ENCODE data around the gene HMGN4. TPM values are rescaled to one million over a fixed set of nuclear protein-coding genes. Genes with fewer than 3 reads are reported as not detected.

Gene HMGN4
- total RNA-seq, result 100 to 1,000 TPM; 108 to 109 TPM

DNA sequence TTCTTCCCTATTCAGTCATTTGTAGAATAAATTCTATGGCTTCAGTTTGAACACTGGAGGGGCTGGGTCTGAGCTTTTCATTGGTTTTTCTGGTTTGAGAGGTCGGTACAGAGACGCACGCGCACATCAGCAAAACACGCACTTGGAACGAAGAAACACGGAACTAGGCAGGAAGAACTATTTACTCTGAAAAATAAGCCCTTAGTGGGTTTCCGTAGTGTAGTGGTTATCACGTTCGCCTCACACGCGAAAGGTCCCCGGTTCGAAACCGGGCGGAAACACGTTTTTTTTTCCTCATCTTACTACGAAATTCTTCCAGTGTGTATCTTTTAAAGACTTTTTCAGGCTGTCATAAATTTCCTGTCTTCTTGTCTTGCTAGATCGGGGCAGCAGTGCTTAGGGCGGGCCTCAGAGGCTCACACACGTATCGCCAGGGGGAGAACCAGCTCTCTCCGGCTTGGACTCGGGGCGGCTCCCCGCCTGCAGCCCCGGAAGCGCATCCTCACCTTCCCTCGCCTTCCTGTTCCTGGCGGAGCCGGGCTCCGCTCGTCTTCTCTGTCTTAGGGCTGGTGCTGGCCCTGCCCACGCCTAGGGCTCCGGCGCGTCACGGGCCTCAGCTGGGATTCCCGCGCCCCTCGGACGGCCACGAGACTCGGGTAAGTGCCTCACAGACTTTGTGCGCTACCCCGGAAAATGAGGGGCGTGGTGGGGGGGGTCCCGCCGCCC, at the start of gene HMGN4:
HMGN4 (plus strand) TSS at position 521 of the 726 bp plus-strand sequence. CDS start 6,841 bp downstream, outside the sequence.
- Mint-ChIP-seq H3K4me1 (peaks cover 63% of the 10 kb centered on the region), H3K27ac (peak within 1 kb of the TSS; percentile 98), H3K27me3 (no peaks in the 10 kb centered on the region), H3K9me3 (no peaks in the 10 kb centered on the region), H3K4me3 (peak within 1 kb of the TSS; percentile 94), H3K36me3 (ENCODE audit: low read depth) (peaks cover 38% of the 10 kb centered on the region)
- CTCF ChIA-PET, result interaction anchor here (0.6 to 3.4 kb wide), 13 partner anchors 10 to 276 kb away, joined by 3 to 19 read pairs (median 5); no protein-coding TSS in a partner anchor
- POLR2A ChIA-PET, result interaction anchor here (0.8 to 3.7 kb wide), 48 partner anchors 9 to 1355 kb away, joined by 3 to 52 read pairs (median 4); a partner anchor contains a TSS
- DNase-seq, result peak; percentile 82

DNA sequence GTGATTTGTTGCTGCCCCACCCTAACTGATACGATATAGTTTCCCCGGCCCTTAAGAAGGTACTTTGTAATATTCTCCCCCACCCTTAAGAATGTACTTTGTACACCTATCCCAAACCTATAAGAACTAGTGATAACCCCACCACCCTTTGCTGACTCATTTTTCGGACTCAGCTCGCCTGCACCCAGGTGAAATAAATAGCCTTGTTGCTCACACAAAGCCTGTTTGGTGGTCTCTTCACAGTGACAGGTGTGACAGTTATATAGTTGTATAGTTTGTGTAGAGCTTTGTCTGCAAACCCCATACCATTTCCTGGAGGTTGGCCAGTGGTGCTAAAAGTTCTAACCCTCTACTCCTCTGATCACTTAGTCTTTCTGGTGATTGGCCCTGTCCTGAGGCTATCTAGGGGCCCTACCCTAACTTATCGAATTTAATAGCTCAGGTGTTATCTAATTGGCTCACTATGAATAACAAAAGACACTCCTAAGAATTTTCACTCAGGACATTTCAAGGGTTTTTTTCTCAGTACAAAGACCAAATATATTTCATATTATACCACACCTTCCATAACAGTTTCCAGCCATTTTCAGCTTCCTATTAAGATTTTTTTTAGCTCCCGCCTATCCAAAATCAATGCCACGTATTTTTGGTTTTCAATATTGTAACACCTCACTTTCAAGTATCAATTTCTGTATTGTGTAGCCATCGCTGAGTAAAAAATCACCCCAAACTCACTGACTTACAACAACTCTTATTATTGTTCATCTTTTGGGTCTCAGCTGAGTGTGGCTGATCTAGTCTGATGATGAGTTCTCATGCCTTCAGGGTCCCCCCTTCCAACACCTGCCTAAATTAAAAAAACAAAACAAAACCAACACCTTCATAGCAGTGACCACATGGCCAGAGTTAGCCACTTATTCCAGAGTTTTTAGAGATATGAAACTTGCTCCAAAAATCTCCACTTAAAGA, 47.9 kb upstream of the HMGN4 start:
- ChIA-PET POLR2A (interaction anchor here (0.9 to 1.2 kb wide), 3 partner anchors 15 to 47 kb away, joined by 3 read pairs; partner anchors contain the start of gene HMGN4), CTCF (interaction anchor here (0.6 to 1.8 kb wide), 3 partner anchors 16 to 149 kb away, joined by 3 to 5 read pairs (median 4); no protein-coding TSS in a partner anchor)
- Mint-ChIP-seq H3K27ac (no peak overlapping the region), H3K4me1 (peaks cover 24% of the 10 kb centered on the region), H3K27me3 (peaks cover 2% of the 10 kb centered on the region), H3K36me3 (ENCODE audit: low read depth) (no peaks in the 10 kb centered on the region), H3K9me3 (peaks cover 8% of the 10 kb centered on the region), H3K4me3 (no peak overlapping the region)
- no peak for DNase-seq

DNA sequence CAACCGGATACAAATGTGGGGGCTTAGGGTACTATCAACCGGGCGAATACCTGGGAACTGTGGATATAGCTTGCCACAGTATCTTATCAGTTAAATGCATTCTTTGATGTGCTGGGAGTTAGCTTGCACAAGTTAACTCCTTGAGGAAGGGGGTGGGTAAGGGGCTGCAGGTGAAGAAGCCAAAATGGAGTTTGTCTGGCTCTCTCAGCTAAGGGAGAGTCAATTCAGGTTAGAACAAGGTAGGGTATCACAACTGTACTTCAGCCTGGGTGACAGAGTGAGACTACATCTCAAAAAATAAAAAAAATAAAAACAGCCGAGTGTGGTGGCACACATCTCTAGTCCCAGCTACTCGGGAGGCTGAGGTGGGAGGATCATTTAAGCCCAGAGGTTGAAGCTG, 46.6 kb upstream of the HMGN4 start:
- H3K27ac Mint-ChIP-seq, result no peak overlapping the region
- no peak for DNase-seq
- ChIA-PET POLR2A (no interaction called here), CTCF (no interaction called here)
- no peak overlapping the region for H3K4me3 Mint-ChIP-seq
- peaks cover 8% of the 10 kb centered on the region for H3K9me3 Mint-ChIP-seq
- H3K4me1 Mint-ChIP-seq, result peaks cover 24% of the 10 kb centered on the region
- peaks cover 4% of the 10 kb centered on the region for H3K27me3 Mint-ChIP-seq
- H3K36me3 Mint-ChIP-seq (ENCODE audit: low read depth), result no peaks in the 10 kb centered on the region

DNA sequence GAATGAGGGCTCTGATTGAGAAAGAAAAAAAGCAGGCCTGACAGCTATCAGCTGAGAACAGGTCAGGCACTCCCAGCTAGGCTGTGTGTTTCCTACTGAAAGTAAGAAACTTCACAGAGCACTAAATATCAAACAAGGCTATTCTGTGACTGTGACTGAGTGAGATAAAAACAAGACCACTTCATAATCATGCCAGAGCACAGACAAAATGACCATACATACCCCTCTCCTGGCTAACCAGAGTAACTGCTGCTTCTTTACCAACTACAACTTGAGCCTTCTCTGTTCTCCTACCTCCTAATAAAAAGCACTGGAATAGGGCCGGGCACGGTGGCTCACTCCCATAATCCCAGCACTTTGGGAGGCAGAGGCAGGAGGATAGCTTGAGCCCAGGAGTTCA, 44.9 kb upstream of the HMGN4 start:
- Mint-ChIP-seq H3K27ac (no peak overlapping the region), H3K27me3 (peaks cover 4% of the 10 kb centered on the region), H3K36me3 (ENCODE audit: low read depth) (no peaks in the 10 kb centered on the region), H3K4me3 (no peak overlapping the region), H3K4me1 (peaks cover 26% of the 10 kb centered on the region), H3K9me3 (no peaks in the 10 kb centered on the region)
- POLR2A ChIA-PET, result interaction anchor here (1.3 kb wide), 1 partner anchor 19 kb away, joined by 3 read pairs; no protein-coding TSS in a partner anchor
- CTCF ChIA-PET, result no interaction called here
- no peak for DNase-seq

DNA sequence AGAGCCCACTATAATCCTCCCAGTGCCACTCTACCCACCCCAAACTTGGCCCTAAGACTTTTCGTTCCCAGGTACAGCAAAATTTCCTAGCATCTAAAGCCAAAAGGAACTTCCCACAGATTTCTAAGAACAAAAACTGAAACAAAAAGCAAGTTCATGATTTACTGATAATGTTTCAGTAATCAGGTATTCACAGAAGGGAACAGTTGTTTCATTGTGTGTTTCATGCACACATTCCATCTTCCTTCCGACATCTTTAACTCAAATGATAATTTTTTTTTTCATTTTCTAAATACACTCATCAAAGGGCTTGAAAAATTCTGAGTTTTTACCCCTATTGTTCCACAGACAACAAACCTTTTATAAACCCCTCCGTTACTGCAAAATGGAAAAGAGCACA, 44.0 kb upstream of the HMGN4 start:
- POLR2A ChIA-PET, result interaction anchor here (1.3 kb wide), 1 partner anchor 20 kb away, joined by 3 read pairs; no protein-coding TSS in a partner anchor
- Mint-ChIP-seq H3K4me3 (no peak overlapping the region), H3K4me1 (peaks cover 26% of the 10 kb centered on the region)

DNA sequence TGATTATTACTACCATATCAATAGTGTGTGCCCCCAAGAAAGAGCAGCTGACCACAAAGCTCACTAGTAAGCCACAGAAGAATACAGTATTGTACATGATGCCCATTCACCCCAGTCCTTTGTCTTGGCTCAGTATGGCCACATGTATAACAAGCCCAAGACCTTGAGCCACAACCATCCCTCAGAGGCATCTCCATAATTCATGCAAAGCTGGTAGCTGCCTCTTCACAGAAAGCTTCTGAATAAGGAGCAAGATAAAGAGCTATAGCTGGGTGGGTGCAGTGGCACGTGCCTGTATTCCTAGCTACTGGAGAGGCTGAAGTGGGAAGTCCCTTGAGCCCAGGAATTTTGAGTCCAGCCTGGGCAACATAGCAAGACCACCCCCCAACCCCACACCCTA, 42.9 kb upstream of the HMGN4 start:
- no peak overlapping the region for H3K27ac Mint-ChIP-seq
- DNase-seq, result no peak
- H3K4me1 Mint-ChIP-seq, result peaks cover 27% of the 10 kb centered on the region
- ChIA-PET CTCF (interaction anchor here (0.6 to 1.5 kb wide), 2 partner anchors 154 to 1401 kb away, joined by 3 read pairs; no protein-coding TSS in a partner anchor), POLR2A (interaction anchor here (1.0 kb wide), 1 partner anchor 42 kb away, joined by 3 read pairs; the partner anchor contains the start of gene HMGN4)
- H3K4me3 Mint-ChIP-seq, result no peak overlapping the region
- H3K9me3 Mint-ChIP-seq, result no peaks in the 10 kb centered on the region
- no peaks in the 10 kb centered on the region for H3K36me3 Mint-ChIP-seq (ENCODE audit: low read depth)
- H3K27me3 Mint-ChIP-seq, result peaks cover 8% of the 10 kb centered on the region

More for the DNA sequence above, 44.0 kb upstream of the HMGN4 start:
- no peak overlapping the region for H3K27ac Mint-ChIP-seq
- H3K27me3 Mint-ChIP-seq, result peaks cover 4% of the 10 kb centered on the region
- H3K9me3 Mint-ChIP-seq, result no peaks in the 10 kb centered on the region
- H3K36me3 Mint-ChIP-seq (ENCODE audit: low read depth), result no peaks in the 10 kb centered on the region
- CTCF ChIA-PET, result interaction anchor here (0.6 kb wide), 1 partner anchor 46 kb away, joined by 4 read pairs; no protein-coding TSS in a partner anchor
- DNase-seq, result no peak

DNA sequence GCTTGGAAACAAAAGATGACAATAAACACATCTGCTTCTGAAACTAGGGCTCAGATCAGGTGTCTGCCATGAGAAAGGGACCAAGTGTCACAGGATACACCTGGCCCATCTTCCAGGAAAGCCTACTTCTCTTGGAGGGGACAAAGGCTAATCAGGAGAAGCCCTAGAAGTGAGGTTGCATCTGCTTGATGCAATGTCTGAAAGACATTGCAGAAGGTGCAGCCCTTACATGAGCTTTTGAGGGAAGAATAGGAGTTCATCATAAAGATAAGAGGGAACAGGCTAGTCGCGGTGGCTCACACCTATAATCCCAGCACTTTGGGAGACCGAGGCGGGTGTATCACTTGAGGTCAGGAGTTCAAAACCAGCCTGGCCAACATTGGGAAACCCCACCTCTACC, 40.6 kb upstream of the HMGN4 start:
- Mint-ChIP-seq H3K36me3 (ENCODE audit: low read depth) (peaks cover 2% of the 10 kb centered on the region), H3K4me1 (peaks cover 40% of the 10 kb centered on the region), H3K9me3 (no peaks in the 10 kb centered on the region), H3K4me3 (no peak overlapping the region), H3K27me3 (peaks cover 28% of the 10 kb centered on the region), H3K27ac (no peak overlapping the region)
- POLR2A ChIA-PET, result no interaction called here
- no peak for DNase-seq
- CTCF ChIA-PET, result no interaction called here

DNA sequence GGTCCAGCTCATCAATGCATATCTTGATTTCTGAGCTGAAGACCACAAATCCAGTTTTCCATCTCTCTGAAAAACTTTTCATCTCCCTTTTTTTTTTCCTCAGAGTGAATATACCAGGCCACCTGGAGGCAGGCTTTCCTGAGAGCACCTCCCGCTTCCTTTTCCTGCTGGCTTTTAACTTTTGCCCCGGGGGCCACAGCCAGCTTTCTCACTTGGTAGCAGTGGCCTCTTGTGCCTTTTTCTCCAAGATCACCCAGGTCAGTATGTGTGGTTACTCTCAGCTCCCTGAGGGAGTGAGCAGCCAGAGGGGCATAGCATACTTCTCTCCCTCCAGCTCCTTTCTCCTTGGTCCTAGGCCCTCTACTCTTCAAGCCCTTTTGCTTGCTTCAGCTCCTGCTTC, 38.1 kb upstream of the HMGN4 start, which contains the start of gene BTN1A1:
BTN1A1 (plus strand) TSS at position 202 of the 400 bp plus-strand sequence. CDS start 984 bp downstream, outside the sequence.
- Mint-ChIP-seq H3K27ac (no peak within 1 kb of the TSS), H3K9me3 (no peaks in the 10 kb centered on the region), H3K27me3 (peaks cover 42% of the 10 kb centered on the region), H3K4me3 (no peak within 1 kb of the TSS), H3K4me1 (peaks cover 21% of the 10 kb centered on the region), H3K36me3 (ENCODE audit: low read depth) (peaks cover 2% of the 10 kb centered on the region)
- DNase-seq, result no peak
- POLR2A ChIA-PET, result no interaction called here
- CTCF ChIA-PET, result no interaction called here

DNA sequence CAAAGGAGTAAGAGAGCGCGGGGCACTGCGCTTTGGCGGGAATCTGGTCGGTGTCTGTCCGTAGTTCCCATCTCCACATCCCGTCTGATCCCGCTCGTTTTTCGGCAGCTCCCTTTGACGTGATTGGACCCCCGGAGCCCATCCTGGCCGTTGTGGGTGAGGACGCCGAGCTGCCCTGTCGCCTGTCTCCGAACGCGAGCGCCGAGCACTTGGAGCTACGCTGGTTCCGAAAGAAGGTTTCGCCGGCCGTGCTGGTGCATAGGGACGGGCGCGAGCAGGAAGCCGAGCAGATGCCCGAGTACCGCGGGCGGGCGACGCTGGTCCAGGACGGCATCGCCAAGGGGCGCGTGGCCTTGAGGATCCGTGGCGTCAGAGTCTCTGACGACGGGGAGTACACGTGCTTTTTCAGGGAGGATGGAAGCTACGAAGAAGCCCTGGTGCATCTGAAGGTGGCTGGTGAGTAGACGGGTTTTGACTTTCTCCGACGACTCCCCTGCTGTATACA, 36.6 kb upstream of the HMGN4 start:
- Mint-ChIP-seq H3K27ac (no peak overlapping the region), H3K4me3 (peak overlapping the region; percentile 60), H3K9me3 (no peaks in the 10 kb centered on the region), H3K36me3 (ENCODE audit: low read depth) (peaks cover 2% of the 10 kb centered on the region), H3K4me1 (peaks cover 21% of the 10 kb centered on the region), H3K27me3 (peaks cover 44% of the 10 kb centered on the region)
- ChIA-PET POLR2A (interaction anchor here (0.9 to 1.6 kb wide), 5 partner anchors 12 to 137 kb away, joined by 3 to 7 read pairs (median 3); partner anchors contain the start of gene HMGN4), CTCF (interaction anchor here (0.6 to 1.4 kb wide), 2 partner anchors 36 to 160 kb away, joined by 3 to 4 read pairs; partner anchors contain the start of gene HMGN4)
- DNase-seq, result peak; percentile 31

DNA sequence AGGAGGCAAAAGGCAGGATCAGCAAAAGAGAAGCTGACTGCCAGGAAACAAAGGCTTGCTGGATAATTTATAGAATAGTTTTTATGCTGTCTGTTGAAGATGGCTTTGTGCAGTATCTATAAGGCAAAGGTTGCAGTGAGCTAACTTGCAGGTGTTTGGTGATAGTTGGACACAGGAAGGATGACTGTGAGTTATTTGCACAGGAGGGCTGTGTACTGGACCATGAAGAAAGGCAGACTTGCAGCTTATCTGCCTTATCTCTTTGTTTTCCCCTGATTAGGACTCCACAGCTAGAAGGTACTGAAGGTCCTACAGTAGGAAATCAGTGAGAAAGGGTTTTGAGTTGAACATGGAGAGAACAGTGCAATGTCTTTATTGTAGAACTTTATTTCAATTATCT, 36.0 kb upstream of the HMGN4 start:
- CTCF ChIA-PET, result interaction anchor here (1.4 kb wide), 1 partner anchor 36 kb away, joined by 4 read pairs; the partner anchor contains the start of gene HMGN4
- H3K27ac Mint-ChIP-seq, result no peak overlapping the region
- peaks cover 44% of the 10 kb centered on the region for H3K27me3 Mint-ChIP-seq

DNA sequence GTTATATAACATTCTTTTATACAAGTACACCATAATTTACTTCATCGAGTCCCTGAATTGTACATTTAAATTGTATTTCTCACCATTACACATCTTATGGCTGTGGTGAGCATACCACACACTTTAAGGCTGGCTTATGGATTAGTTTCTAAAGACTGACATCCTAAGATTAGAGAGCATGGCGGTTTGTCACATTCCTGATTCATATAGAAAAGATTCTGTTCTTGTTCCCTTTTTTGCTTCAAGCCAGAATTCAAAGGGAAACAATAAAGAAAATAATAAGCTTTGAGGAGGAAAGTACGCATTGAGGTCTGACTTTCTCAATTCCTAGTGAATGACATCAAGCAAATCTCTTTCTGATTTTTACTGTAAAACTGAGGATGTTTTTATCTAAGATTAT, 35.5 kb upstream of the HMGN4 start:
- ChIA-PET POLR2A (interaction anchor here (1.3 kb wide), 1 partner anchor 35 kb away, joined by 3 read pairs; the partner anchor contains the start of gene HMGN4), CTCF (no interaction called here)
- Mint-ChIP-seq H3K27ac (no peak overlapping the region), H3K36me3 (ENCODE audit: low read depth) (peaks cover 2% of the 10 kb centered on the region), H3K9me3 (no peaks in the 10 kb centered on the region), H3K27me3 (peaks cover 42% of the 10 kb centered on the region), H3K4me1 (peaks cover 20% of the 10 kb centered on the region), H3K4me3 (no peak overlapping the region)
- DNase-seq, result no peak

More for the DNA sequence above, 36.0 kb upstream of the HMGN4 start:
- Mint-ChIP-seq H3K4me3 (peak overlapping the region; percentile 60), H3K9me3 (no peaks in the 10 kb centered on the region), H3K4me1 (peaks cover 21% of the 10 kb centered on the region), H3K36me3 (ENCODE audit: low read depth) (peaks cover 2% of the 10 kb centered on the region)
- DNase-seq, result no peak
- POLR2A ChIA-PET, result interaction anchor here (1.0 to 1.6 kb wide), 4 partner anchors 26 to 138 kb away, joined by 3 to 7 read pairs (median 4); partner anchors contain the start of gene HMGN4

DNA sequence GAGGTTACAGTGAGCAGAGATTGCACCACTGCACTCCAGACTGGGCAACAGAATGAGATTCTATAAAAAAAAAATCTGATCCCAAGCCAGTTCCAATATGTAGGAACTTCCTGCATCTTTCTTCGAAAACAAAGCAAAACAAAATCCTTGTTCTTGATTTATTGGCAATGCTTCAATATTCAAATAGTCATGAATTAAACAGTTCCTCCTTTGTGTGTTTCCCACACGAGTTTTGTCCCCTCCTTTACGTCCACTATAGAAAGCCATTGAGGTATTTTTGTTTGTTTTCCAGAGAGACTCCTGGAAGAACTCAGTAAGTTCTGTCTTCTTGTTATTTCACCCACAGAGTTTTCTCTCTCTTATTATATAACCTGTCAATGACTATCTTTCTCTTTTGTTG, 30.5 kb upstream of the HMGN4 start:
- POLR2A ChIA-PET, result no interaction called here
- no peak for DNase-seq
- no peaks in the 10 kb centered on the region for H3K4me1 Mint-ChIP-seq

More for the DNA sequence above, 30.5 kb upstream of the HMGN4 start:
- Mint-ChIP-seq H3K4me3 (no peak overlapping the region), H3K36me3 (ENCODE audit: low read depth) (no peaks in the 10 kb centered on the region), H3K27me3 (peaks cover 24% of the 10 kb centered on the region), H3K9me3 (no peaks in the 10 kb centered on the region), H3K27ac (no peak overlapping the region)
- CTCF ChIA-PET, result no interaction called here
